NCI-H128 (cell line): ENCODE data around the gene GRAP.
"Not testable (repeated sequence)": the region's sequence is repeated elsewhere in the genome, so short reads cannot be mapped to it uniquely, and the experiment has no call there.

Experiments used
- DNase-seq: peaks from one replicate; lab custom pipeline; 2025; ENCODE audit not compliant: unreplicated experiment; lab: John Stamatoyannopoulos, UW

GRAP gene

GRCh38 chr17:19046782-19047375 is at the start of gene GRAP:
Gene GRAP, minus strand, starts transcription at chr17:19046957. Its CDS starts 31 bp downstream, at chr17:19046926.
- DNase-seq: not testable (repeated sequence)

DNA sequence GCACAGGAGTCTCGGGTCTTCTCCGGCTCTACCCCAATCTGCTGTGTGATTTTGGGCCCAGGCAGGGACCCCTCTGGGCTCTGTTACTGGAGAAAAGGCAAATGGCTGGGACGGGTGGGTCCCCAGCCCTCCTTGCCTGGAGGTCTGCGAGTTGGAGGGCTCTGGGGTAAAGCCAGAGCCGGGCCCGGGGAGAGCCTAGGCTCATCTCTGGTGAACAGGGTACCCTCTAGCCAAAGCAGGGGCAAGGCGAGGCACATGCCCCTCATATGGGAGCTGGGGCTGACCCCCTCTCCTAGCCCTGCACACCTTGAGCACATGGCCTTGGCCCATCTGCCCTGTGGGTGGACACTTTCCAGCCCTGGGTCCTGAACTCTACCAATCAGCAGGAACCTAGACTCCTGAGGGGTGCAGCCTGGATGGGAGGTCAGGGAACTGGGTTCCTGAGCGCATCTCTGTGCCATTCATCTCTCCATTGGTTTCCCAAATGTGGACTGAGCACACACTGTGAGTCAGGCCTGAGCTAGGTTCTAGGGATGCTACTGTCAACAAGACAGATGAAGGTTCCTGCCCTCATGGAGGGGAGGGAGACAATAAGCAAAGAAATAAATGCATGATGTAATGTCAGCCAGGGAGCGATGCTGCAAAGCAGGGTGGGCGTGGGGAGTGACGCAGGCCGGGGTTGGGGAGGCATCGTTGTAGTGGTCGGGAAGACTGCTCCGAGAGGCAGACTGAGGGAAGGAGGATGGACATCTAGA is 47.1 kb upstream of the GRAP start:
- not testable (repeated sequence) for DNase-seq

GRCh38 chr17:19092737-19093683 is 46.3 kb upstream of the GRAP start:
- DNase-seq: not testable (repeated sequence)

GRCh38 chr17:19090058-19090772 is 43.5 kb upstream of the GRAP start:
- DNase-seq: not testable (repeated sequence)

DNA sequence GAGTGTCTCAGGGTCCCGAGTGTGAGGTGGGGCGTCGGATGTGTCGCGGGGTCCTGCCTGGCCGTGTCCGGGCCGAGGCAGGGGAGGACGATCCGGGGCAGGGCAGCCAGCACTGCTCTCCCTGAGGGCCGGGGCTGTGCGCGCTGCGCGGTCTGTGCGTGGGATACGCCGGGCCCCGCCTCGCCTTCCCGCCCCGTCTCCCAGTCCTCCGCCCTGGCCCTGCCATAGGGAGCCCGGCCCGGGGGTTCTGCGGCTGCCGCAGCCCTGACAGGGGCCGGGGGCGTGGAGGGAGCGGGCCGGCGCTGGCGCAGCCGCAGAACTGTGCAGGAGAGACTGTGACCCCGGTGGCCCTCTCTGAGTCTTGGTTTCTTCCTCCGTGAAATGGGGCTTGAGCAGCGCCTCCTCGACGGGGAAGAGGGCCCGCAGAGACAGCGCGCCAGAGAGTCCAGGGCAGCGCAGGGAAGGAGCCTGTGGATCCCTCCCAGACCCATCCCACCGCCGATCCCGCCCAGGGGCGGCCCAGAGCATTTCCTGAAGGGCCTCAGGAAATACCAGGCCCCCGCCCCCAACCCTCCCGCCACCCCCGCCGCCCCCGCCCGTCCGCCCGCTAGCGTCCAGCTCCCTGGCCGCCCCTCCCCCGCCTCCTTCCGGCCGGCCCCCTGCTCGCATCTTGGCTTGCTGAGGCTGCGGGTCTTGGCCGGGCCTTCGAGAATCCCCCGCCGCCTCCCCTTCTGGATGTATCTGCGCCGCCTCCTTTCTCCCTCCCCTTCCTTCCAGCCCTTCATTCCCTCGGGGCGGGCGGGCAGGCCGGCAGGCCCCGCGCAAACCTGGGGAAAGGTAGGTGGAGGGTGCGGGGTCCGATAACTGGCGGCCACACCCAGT is 42.3 kb upstream of the GRAP start:
- not testable (repeated sequence) for DNase-seq

DNA sequence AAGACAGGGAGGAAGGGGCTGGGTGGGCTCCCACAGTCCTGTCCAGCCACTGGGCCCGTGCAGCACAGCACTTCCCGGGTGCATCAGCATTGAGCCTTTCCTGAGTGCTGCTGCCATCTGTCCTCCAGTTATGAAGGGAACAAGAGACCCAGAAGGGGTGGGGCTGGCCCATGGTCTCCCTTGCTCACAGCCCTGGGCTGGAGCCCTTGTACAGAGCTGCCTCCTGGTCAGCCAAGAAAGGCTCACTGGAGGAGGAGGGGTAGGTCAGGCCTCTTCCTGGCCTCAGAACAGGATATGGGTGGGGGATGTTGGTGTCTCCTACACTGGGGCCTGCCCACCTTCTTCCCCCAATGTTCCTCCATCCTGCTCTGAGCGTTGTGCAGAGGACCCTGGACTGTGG is 30.6 kb upstream of the GRAP start:
- not testable (repeated sequence) for DNase-seq

DNA sequence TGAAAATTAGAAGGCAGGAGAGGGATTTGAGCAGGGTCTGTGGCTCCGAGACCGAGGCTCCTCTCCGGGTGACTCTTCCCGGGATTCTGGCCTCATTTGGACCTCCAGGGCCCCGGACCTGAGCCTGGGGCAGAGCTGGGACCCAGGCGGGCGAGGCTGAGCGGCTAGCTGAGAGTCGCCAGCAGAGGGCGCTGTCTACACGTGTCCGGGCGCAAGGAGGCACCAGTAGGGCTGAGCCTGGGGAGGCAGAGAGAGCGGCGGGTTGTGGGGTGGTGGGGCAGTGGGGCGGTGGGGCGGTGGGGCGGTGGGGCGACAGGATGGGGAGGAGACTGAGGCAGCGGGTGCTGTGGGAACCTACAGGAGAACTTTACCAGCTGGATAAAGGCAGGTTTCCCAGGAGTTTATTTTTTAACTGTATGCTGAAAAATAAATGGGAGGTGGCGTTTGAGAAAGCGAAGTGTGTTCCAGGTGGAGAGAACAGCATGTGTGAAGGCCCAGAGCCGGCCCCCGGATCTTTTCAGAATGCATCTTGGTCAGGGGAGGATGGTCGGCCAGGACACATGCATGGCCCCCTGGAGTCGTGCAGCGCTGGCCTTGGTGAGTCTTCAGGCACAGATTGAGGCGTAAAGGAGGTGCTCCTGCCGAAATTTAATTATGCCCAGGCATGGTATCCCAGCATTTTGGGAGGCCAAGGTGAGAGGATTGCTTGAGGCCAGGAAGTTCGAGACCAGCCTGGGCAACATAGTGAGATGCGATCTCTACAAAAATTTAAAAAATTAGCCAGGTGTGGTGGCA is 29.8 kb upstream of the GRAP start:
- not testable (repeated sequence) for DNase-seq

GRCh38 chr17:19070318-19071168 is 23.8 kb upstream of the GRAP start:
- DNase-seq: not testable (repeated sequence)

DNA sequence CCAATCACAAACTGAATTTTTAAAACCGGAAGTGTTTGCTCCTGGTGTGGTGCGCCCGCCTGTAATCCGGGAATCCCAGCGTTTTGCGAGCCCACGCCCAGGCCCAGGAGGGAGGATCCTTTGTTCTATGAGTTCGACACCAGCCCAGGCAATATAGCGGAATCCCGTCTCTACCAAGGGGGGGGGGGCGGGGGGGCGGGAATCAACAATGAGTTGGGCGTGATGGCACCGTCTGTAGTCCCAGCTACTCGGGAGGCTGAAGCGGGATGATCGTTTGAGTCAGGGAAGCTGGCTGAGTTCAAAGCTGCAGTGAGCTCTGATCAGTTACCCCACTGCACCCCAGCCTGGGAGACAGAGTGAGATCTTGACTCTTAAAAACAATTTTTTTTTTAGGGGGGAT is 17.6 kb upstream of the GRAP start:
- DNase-seq: not testable (repeated sequence)

DNA sequence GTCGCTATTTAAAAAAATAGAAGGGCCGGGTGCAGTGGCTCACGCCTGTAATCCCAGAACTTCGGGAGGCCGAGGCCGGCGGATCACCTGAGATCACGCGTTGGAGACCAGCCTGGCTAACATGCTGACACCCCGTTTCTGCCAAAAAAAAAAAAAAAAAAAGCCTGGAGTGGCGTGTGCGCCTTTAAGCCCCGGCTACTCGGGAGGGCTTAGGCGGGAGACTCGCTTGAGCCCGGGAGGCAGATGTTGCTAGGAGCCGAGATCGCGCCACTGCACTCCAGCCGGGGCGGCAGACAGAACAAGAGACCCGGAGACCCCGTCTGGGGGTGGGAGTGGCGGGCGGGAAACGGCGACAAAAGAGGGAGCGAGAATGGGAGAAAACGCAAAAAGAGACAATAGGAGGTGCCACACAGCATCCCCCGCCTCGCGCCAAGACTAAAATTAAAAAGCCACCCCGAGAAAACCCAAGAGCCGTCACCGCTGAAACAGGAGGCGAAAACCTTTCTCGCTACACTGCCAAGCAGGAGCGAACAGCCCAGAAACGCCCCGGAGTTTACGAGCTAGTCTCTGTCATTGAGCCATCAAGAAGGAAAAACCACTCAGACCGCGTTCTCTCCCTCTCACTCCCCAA is 16.7 kb upstream of the GRAP start:
- not testable (repeated sequence) for DNase-seq

GRCh38 chr17:19062718-19063325 is 16.1 kb upstream of the GRAP start:
- DNase-seq: not testable (repeated sequence)

- not testable (repeated sequence) for DNase-seq
These were observed 15.4 kb upstream of the GRAP start for GRCh38 chr17:19062009-19062717.

DNA sequence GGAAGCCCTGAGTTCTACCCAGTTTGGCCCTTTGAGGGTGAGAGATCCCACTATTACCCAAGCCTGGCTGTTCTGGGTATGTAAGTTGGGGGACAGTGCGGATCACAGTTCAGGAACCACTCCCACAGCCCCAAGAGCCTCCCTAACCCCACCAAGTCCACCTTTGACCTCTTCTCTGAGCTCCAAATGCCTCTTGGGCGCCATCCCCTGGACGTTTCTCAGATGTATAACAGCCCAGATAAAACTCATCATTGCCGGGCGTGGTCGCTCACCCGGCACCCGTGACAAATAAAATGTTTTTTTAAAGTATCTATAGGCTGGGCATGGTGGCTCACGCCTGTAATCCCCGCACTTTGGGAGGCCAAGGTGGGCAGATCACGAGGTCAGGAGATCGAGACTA is 8.7 kb upstream of the GRAP start:
- DNase-seq: not testable (repeated sequence)

DNA sequence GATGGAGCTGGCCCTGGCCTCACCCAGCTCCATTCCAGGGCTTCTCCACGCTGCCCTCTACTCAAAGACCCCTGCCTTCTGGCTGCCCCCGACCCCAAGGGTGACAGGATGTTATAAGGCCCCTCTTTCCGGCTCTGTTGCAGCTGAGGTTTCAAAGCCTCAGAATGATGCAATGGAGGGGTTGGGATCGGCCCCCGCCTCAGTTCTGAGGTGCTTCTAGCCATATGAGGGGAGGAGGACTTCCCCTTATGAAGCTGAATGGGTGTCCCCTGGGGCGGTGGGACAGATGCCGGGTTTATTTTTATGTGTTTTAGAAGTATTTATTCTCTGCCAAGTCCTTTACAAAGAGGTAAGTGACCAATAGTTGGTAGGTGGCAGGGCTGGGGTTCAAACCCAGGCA is 2.1 kb upstream of the GRAP start:
- DNase-seq: not testable (repeated sequence)

- not testable (repeated sequence) for DNase-seq
These were observed 753 bp upstream of the GRAP start for GRCh38 chr17:19047510-19047909.

- not testable (repeated sequence) for DNase-seq
These were observed 2.1 kb downstream of the GRAP start for GRCh38 chr17:19044643-19045042.
